SK-N-DZ (cell line): Measurements from ENCODE around the gene CLEC9A.

Experiments
- DNase-seq: peaks from one replicate; pipeline ENCODE4 v3.0.0-alpha.2; 2015; ENCODE audit warnings: low spot score

Gene CLEC9A

GRCh38 chr12:10110256-10110844 lies 79.9 kb downstream of the CLEC9A start:
- no peak for DNase-seq

GRCh38 chr12:10111451-10111850 lies 81.0 kb downstream of the CLEC9A start:
- no peak for DNase-seq

GRCh38 chr12:10113075-10113474 lies 82.6 kb downstream of the CLEC9A start:
- DNase-seq, result no peak

GRCh38 chr12:10113920-10114319 lies 83.4 kb downstream of the CLEC9A start:
- DNase-seq, result no peak

- no peak for DNase-seq
Measured at GRCh38 chr12:10115311-10115710, 84.8 kb downstream of the CLEC9A start.
